RWPE1 (cell line): ENCODE results near the gene MACF1.
"Not testable (repeated sequence)": the region's sequence is repeated elsewhere in the genome, so short reads cannot be mapped to it uniquely, and the experiment has no call there.

Source experiments
- CTCF ChIA-PET: fragments of 350-600 bp; sonication (Branson Sonifier 250); formaldehyde crosslinking; extraction: SDS; loops from one replicate; lab custom pipeline; 2021; lab: Yijun Ruan, JAX
- POLR2A ChIA-PET: fragments of 400-600 bp; formaldehyde crosslinking; extraction: SDS; loops from one replicate; lab custom pipeline; 2020; ENCODE audit warnings: antibody characterized with exemption; ENCODE audit not compliant: low non-redundant PET; lab: Yijun Ruan, JAX
- DNase-seq: peaks from one replicate; pipeline ENCODE4 v3.0.0; 2012; ENCODE audit warnings: low spot score
- H3K27ac ChIP-seq: fragments of 450-650 bp; 2 replicates; pipeline ENCODE4 v1.5.1; 2017
- CTCF ChIP-seq: fragments of 450-650 bp; conservative IDR thresholded peaks from 2 replicates; pipeline ENCODE4 v1.5.1; 2017; ENCODE audit warnings: low read depth, mild to moderate bottlenecking

MACF1 gene

GRCh38 chr1:39508857-39509305, 304.4 kb downstream of the MACF1 start:
- H3K27ac ChIP-seq = no peak overlapping the region
- no peak for TF ChIP-seq CTCF
- no peak for DNase-seq
- CTCF ChIA-PET = no interaction called here
- POLR2A ChIA-PET = no interaction called here

- H3K27ac ChIP-seq = no peak overlapping the region
- CTCF ChIA-PET = no interaction called here
- POLR2A ChIA-PET = no interaction called here
- no peak for TF ChIP-seq CTCF
- DNase-seq = no peak
Observed at GRCh38 chr1:39509360-39510009, 305.0 kb downstream of the MACF1 start.

GRCh38 chr1:39510570-39511186, 306.2 kb downstream of the MACF1 start:
- DNase-seq, POLR2A ChIA-PET, H3K27ac ChIP-seq, CTCF ChIA-PET: not testable (repeated sequence)

GRCh38 chr1:39511477-39511876, 307.0 kb downstream of the MACF1 start:
- CTCF ChIA-PET, POLR2A ChIA-PET: not testable (repeated sequence)

GRCh38 chr1:39512234-39512847, 307.8 kb downstream of the MACF1 start:
- POLR2A ChIA-PET, CTCF ChIA-PET, H3K27ac ChIP-seq, DNase-seq: not testable (repeated sequence)

More at GRCh38 chr1:39511477-39511876, 307.0 kb downstream of the MACF1 start:
- H3K27ac ChIP-seq, DNase-seq: not testable (repeated sequence)

GRCh38 chr1:39514710-39515124, 310.2 kb downstream of the MACF1 start:
- H3K27ac ChIP-seq, CTCF ChIA-PET, DNase-seq, POLR2A ChIA-PET: not testable (repeated sequence)

- H3K27ac ChIP-seq, CTCF ChIA-PET, DNase-seq, POLR2A ChIA-PET: not testable (repeated sequence)
Observed at GRCh38 chr1:39515131-39516086, 310.9 kb downstream of the MACF1 start.

GRCh38 chr1:39516841-39517240, 312.3 kb downstream of the MACF1 start:
- CTCF ChIA-PET, H3K27ac ChIP-seq, DNase-seq, POLR2A ChIA-PET: not testable (repeated sequence)

GRCh38 chr1:39517936-39518335, 313.4 kb downstream of the MACF1 start:
- DNase-seq, CTCF ChIA-PET, POLR2A ChIA-PET, H3K27ac ChIP-seq: not testable (repeated sequence)

GRCh38 chr1:39519376-39519775, 314.9 kb downstream of the MACF1 start:
- POLR2A ChIA-PET, H3K27ac ChIP-seq, DNase-seq, CTCF ChIA-PET: not testable (repeated sequence)

- DNase-seq, CTCF ChIA-PET, H3K27ac ChIP-seq, POLR2A ChIA-PET: not testable (repeated sequence)
Observed at GRCh38 chr1:39522221-39522620, 317.7 kb downstream of the MACF1 start.
